Spleen (tissue), 11 donors: ENCODE data around the gene VSIG10L2. TPM values are rescaled to one million over a fixed set of nuclear protein-coding genes. Genes with fewer than 3 reads are reported as not detected.

ENCODE experiments used
- DNase-seq: peaks from one replicate; pipeline ENCODE4 v3.0.0-alpha.2; 2020
- H3K27ac ChIP-seq, 8 donors: fragments of 200-600 bp; sonication (generic) in 7 of 8; 1 replicate in 4 of 8; 2 replicates in 4 of 8; pipeline versions ENCODE4 v1.5.0 to v1.8.0; 2016 to 2021; ENCODE audit warnings: inconsistent platforms in 4 of 8, mild to moderate bottlenecking in 4 of 8, moderate library complexity in 1 of 8
- H3K27me3 ChIP-seq, 7 donors: fragments of 200-600 bp; sonication (generic) in 6 of 7; replicated peaks in 1 of 7; 1 replicate in 4 of 7; 2 replicates in 3 of 7; pipeline versions ENCODE4 v1.5.0 to v1.8.0; 2016 to 2021; ENCODE audit warnings: inconsistent platforms in 3 of 7, mild to moderate bottlenecking in 1 of 7
- H3K36me3 ChIP-seq, 6 donors: fragments of 200-600 bp; sonication (generic) in 5 of 6; 1 replicate in 4 of 6; 2 replicates in 2 of 6; pipeline versions ENCODE4 v1.5.0 to v1.8.0; 2016 to 2021; ENCODE audit warnings: inconsistent platforms in 2 of 6
- H3K4me1 ChIP-seq, 6 donors: fragments of 200-600 bp; sonication (generic) in 5 of 6; 1 replicate in 3 of 6; 2 replicates in 3 of 6; pipeline versions ENCODE4 v1.5.0 to v1.8.0; 2016 to 2021; ENCODE audit warnings: inconsistent platforms in 3 of 6
- H3K4me3 ChIP-seq, 8 donors: fragments of 200-600 bp; sonication (generic) in 7 of 8; 1 replicate in 4 of 8; 2 replicates in 4 of 8; pipeline versions ENCODE4 v1.5.0 to v1.8.0; 2016 to 2021; ENCODE audit warnings: inconsistent platforms in 4 of 8, mild to moderate bottlenecking in 4 of 8, moderate library complexity in 2 of 8
- H3K9me3 ChIP-seq, 8 donors: fragments of 200-600 bp; sonication (generic) in 7 of 8; 1 replicate in 4 of 8; 2 replicates in 4 of 8; pipeline versions ENCODE4 v1.5.0 to v1.8.0; 2016 to 2021; ENCODE audit warnings: inconsistent platforms in 4 of 8
- CTCF ChIP-seq, 11 experiments: fragments of 200-600 bp in 7 of 11; fragments of 450-650 bp in 4 of 11; sonication (generic) in 4 of 11; IDR thresholded peaks in 8 of 11; conservative IDR thresholded peaks in 3 of 11; 1 replicate in 7 of 11; 2 replicates in 4 of 11; pipeline versions ENCODE4 v1.4.0 to v1.8.0; 2016 to 2021; ENCODE audit warnings: antibody characterized with exemption in 11 of 11, inconsistent platforms in 4 of 11, mild to moderate bottlenecking in 1 of 11
- POLR2A ChIP-seq, 3 donors: fragments of 450-650 bp; IDR thresholded peaks; one replicate each; pipeline ENCODE4 v1.5.1; 2017; ENCODE audit warnings: antibody characterized with exemption in 3 of 3, mild to moderate bottlenecking in 1 of 3
- POLR2AphosphoS5 ChIP-seq, 3 donors: sonication (generic); formaldehyde crosslinking; IDR thresholded peaks; one replicate each; pipeline ENCODE4 v1.5.1; 2017; ENCODE audit warnings: antibody characterized with exemption in 3 of 3
- WGBS, 5 donors: extraction: QIAGEN DNeasy Blood & Tissue Kit in 3 of 5; methylation state at CpG; one replicate each; pipeline versions ENCODE4 v1.1.5 to v1.1.7; 2013 to 2018; 5-methylcytosine and 5-hydroxymethylcytosine counted together
- intact Hi-C: fragments of 100-400 bp; cut with DNase I; formaldehyde crosslinking; loops from one replicate; pipeline ENCODE4 v1.15.0; 2023; ENCODE audit warnings: low total_unique reads
- polyA plus RNA-seq, 3 donors: library from polyadenylated mRNA; stranded (reverse); fragments of 200-250 nt; gene quantifications; one replicate each; pipeline ENCODE4 v1.2.1, GENCODE V29; 2013
- total RNA-seq, 7 donors: library from RNA; depleted of rRNA in 3 of 7; stranded (reverse); fragments of >200 nt in 3 of 7; fragmentation: NEBNext Ultra II Directional in 4 of 7; extraction: Animal tissue kit (Norgen Biotek cat#: 25700) in 4 of 7; gene quantifications; one replicate each; pipeline versions ENCODE4 v1.1.0 to v1.2.1, GENCODE V29; 2016 to 2021
- donor health status: healthy with polysubstance abuse.
- donor health status: DM: no; HTN: no; CAD: no; lungs with moderate emphysema.
- donor health status: DM: no; HTN: no; CAD: no.
- donor health status: Bipolar disorder and iron deficiency.
- donor health status: healthy.
- donor health status: DM: no; HTN: no; CAD: no.
- donor health status: DM: yes; HTN: yes; CAD: no.

The VSIG10L2 gene
- total and polyA plus RNA-seq, 10 donors = 1.2 to 7.1 (median 3.1) TPM; not detected in 1

- intact Hi-C loops = no loop called here
- Histone ChIP-seq H3K4me1 (no peaks in the 10 kb centered on the region), H3K9me3 (no peaks in the 10 kb centered on the region), H3K27ac (no peak overlapping the region), H3K27me3 (peaks cover 0 to 25% (median 0%) of the 10 kb centered on the region in 7 donors), H3K4me3 (no peak overlapping the region), H3K36me3 (no peaks in the 10 kb centered on the region)
- no peak for DNase-seq
- 60 to 71% (median 68%) methylated on average over 12 of the region's 12 CpGs for WGBS, 5 donors
- no peak for TF ChIP-seq CTCF (IDR thresholded peaks at IDR 0.05 in 8 of 11, conservative IDR thresholded peaks at IDR 0.05 in 3 of 11)
- TF ChIP-seq POLR2AphosphoS5 (IDR thresholded peaks at IDR 0.05) = no peak
- TF ChIP-seq POLR2A (IDR thresholded peaks at IDR 0.05) = no peak
Measured at GRCh38 chr11:125933030-125933813, 12.6 kb upstream of the VSIG10L2 start.

GRCh38 chr11:125934473-125934872 is 11.4 kb upstream of the VSIG10L2 start:
- Histone ChIP-seq H3K36me3 (no peaks in the 10 kb centered on the region), H3K27me3 (peaks cover 0 to 22% (median 0%) of the 10 kb centered on the region in 7 donors), H3K4me3 (no peak overlapping the region), H3K27ac (no peak overlapping the region), H3K4me1 (peaks cover 0 to 7% (median 0%) of the 10 kb centered on the region in 6 donors), H3K9me3 (no peaks in the 10 kb centered on the region)
- 93 to 96% (median 95%) methylated on average over 8 of the region's 8 CpGs for WGBS, 5 donors
- intact Hi-C loops = no loop called here
- DNase-seq = no peak
- no peak for TF ChIP-seq POLR2A (IDR thresholded peaks at IDR 0.05)
- no peak for TF ChIP-seq CTCF (IDR thresholded peaks at IDR 0.05 in 8 of 11, conservative IDR thresholded peaks at IDR 0.05 in 3 of 11)
- TF ChIP-seq POLR2AphosphoS5 (IDR thresholded peaks at IDR 0.05) = no peak

GRCh38 chr11:125935056-125935455 is 10.8 kb upstream of the VSIG10L2 start:
- no peak for TF ChIP-seq POLR2A (IDR thresholded peaks at IDR 0.05)
- no peak for TF ChIP-seq POLR2AphosphoS5 (IDR thresholded peaks at IDR 0.05)
- no peak for TF ChIP-seq CTCF (IDR thresholded peaks at IDR 0.05 in 8 of 11, conservative IDR thresholded peaks at IDR 0.05 in 3 of 11)
- peaks cover 0 to 17% (median 0%) of the 10 kb centered on the region in 7 donors for H3K27me3 ChIP-seq
- H3K4me3 ChIP-seq = no peak overlapping the region
- peaks cover 0 to 7% (median 0%) of the 10 kb centered on the region in 6 donors for H3K4me1 ChIP-seq
- DNase-seq = no peak
- no peaks in the 10 kb centered on the region for H3K9me3 ChIP-seq
- H3K36me3 ChIP-seq = no peaks in the 10 kb centered on the region
- no peak overlapping the region for H3K27ac ChIP-seq
- intact Hi-C loops = no loop called here
- WGBS, 5 donors = 88 to 97% (median 92%) methylated on average over 2 of the region's 2 CpGs

- Histone ChIP-seq H3K36me3 (no peaks in the 10 kb centered on the region), H3K4me3 (no peak overlapping the region), H3K27me3 (peaks cover 0 to 12% (median 0%) of the 10 kb centered on the region in 7 donors), H3K4me1 (peaks cover 0 to 7% (median 0%) of the 10 kb centered on the region in 6 donors), H3K27ac (no peak overlapping the region), H3K9me3 (no peaks in the 10 kb centered on the region)
- TF ChIP-seq CTCF (IDR thresholded peaks at IDR 0.05 in 8 of 11, conservative IDR thresholded peaks at IDR 0.05 in 3 of 11) (no peak), POLR2AphosphoS5 (IDR thresholded peaks at IDR 0.05) (no peak), POLR2A (IDR thresholded peaks at IDR 0.05) (no peak)
- 82 to 92% (median 87%) methylated on average over 12 of the region's 12 CpGs for WGBS, 5 donors
- intact Hi-C loops = no loop called here
- peak; percentile 27 for DNase-seq
Measured at GRCh38 chr11:125935618-125936199, 10.1 kb upstream of the VSIG10L2 start.
